Activated CD4-positive, alpha-beta memory T cell treated with anti-CD3 and anti-CD28 coated beads for 36 hours (primary cell): ENCODE results near the gene CLEC4F. TPM values are rescaled to one million over a fixed set of nuclear protein-coding genes. Genes with fewer than 3 reads are reported as not detected.

Experiments
- CTCF ChIA-PET: fragments of 350-600 bp; sonication (Branson Sonifier 250); formaldehyde crosslinking; loops from one replicate; lab custom pipeline; 2021; ENCODE audit warnings: antibody characterized with exemption, inconsistent platforms; lab: Charles Lee
- POLR2A ChIA-PET: fragments of 350-600 bp; sonication (Branson Sonifier 250); formaldehyde crosslinking; loops from one replicate; lab custom pipeline; 2021; ENCODE audit warnings: antibody characterized with exemption; lab: Charles Lee
- DNase-seq: peaks from one replicate; pipeline ENCODE4 v3.0.0-alpha.2; 2020
- H3K27ac Mint-ChIP-seq: one replicate; pipeline ENCODE4 v1.8.0; 2021; ENCODE audit warnings: mixed read lengths
- H3K27me3 Mint-ChIP-seq: one replicate; pipeline ENCODE4 v1.8.0; 2021; ENCODE audit warnings: mixed read lengths
- H3K36me3 Mint-ChIP-seq: one replicate; pipeline ENCODE4 v1.8.0; 2021; ENCODE audit warnings: mixed read lengths
- H3K4me1 Mint-ChIP-seq: one replicate; pipeline ENCODE4 v1.8.0; 2021; ENCODE audit warnings: low read depth, mixed read lengths
- H3K4me3 Mint-ChIP-seq: one replicate; pipeline ENCODE4 v1.8.0; 2021; ENCODE audit warnings: mild to moderate bottlenecking, mixed read lengths
- H3K9me3 Mint-ChIP-seq: one replicate; pipeline ENCODE4 v1.8.0; 2021; ENCODE audit warnings: mixed read lengths
- intact Hi-C: fragments of 100-400 bp; cut with micrococcal nuclease; formaldehyde crosslinking; loops from one replicate; pipeline ENCODE4 v1.15.1; 2023
- total RNA-seq, 2 experiments: library from RNA; stranded (reverse); gene quantifications; one replicate each; pipeline ENCODE4 v1.2.3, GENCODE V29; 2021

CLEC4F gene
- total RNA-seq, 2 experiments from 2014 or later: not detected

DNA sequence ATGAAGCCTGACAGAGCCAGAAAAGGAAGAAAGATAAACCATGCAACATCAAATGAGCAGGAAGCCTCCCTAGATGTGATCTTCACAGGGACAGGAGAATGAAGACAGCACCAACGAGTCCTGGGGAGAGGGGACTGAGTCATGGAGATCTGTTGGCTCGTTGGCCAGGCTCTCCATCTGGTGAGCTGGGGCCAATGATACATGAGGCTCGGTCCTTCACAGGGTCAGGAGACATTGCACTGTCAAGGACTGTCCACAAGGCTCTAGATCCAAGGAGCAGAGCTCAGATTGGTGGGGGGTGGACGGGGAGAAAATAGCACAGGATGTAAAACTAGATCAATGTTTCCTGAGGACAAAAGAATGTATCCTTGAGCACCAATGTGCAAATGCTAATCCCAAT lies 14.5 kb upstream of the CLEC4F start:
- Mint-ChIP-seq H3K4me1 (no peaks in the 10 kb centered on the region), H3K4me3 (no peak overlapping the region), H3K9me3 (no peaks in the 10 kb centered on the region), H3K36me3 (no peaks in the 10 kb centered on the region), H3K27me3 (peaks cover 5% of the 10 kb centered on the region), H3K27ac (no peak overlapping the region)
- no peak for DNase-seq
- ChIA-PET POLR2A (no interaction called here), CTCF (interaction anchor here (0.7 kb wide), 1 partner anchor 82 kb away, joined by 3 read pairs; no protein-coding TSS in a partner anchor)
- intact Hi-C loops: no loop called here

DNA sequence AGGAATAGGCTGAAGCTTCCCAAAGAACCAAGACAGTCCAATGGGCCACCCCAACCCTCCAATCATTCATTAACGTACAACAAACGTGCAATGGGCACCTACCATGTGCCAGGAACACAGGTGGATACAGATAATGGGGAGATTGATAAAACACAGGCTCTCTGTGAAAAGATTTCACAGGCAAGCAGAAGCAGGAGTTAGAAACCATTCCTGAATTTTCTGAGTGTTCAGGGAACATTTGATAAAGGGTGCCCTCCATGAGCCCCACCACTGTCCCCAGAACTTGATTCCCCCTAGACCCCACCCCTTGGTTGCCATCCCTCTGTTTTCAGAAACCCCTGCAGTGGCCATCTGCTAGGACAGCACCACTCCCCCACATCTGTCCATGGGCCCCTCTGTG lies 13.7 kb upstream of the CLEC4F start:
- Mint-ChIP-seq H3K9me3 (no peaks in the 10 kb centered on the region), H3K36me3 (no peaks in the 10 kb centered on the region), H3K27me3 (peaks cover 7% of the 10 kb centered on the region), H3K4me1 (no peaks in the 10 kb centered on the region), H3K27ac (no peak overlapping the region), H3K4me3 (no peak overlapping the region)
- intact Hi-C loops: no loop called here
- ChIA-PET CTCF (no interaction called here), POLR2A (no interaction called here)
- DNase-seq: no peak

DNA sequence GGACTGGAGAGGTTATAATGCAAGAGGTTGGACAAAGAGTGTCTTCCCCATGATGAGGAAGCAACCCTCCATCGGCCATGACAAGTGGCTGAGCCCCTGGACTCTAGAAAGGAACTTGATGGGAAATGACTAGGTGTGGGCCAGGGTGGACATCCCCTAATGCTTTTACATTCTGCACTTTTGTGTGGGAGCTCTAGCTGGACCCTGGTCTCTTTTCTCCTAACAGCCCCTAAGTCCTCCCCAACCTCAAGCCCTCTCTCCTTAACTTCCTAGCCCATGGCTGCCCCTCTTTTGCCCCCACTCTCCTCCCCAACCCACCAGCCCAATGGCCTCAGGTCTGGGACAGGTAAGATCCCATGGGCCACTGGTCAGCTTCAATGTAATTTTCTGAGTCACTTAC lies 12.8 kb upstream of the CLEC4F start:
- H3K9me3 Mint-ChIP-seq: no peaks in the 10 kb centered on the region
- no peaks in the 10 kb centered on the region for H3K36me3 Mint-ChIP-seq
- intact Hi-C loops: no loop called here
- no peaks in the 10 kb centered on the region for H3K4me1 Mint-ChIP-seq
- H3K4me3 Mint-ChIP-seq: no peak overlapping the region
- no peak for DNase-seq
- peaks cover 7% of the 10 kb centered on the region for H3K27me3 Mint-ChIP-seq
- no peak overlapping the region for H3K27ac Mint-ChIP-seq
- ChIA-PET POLR2A (no interaction called here), CTCF (no interaction called here)

DNA sequence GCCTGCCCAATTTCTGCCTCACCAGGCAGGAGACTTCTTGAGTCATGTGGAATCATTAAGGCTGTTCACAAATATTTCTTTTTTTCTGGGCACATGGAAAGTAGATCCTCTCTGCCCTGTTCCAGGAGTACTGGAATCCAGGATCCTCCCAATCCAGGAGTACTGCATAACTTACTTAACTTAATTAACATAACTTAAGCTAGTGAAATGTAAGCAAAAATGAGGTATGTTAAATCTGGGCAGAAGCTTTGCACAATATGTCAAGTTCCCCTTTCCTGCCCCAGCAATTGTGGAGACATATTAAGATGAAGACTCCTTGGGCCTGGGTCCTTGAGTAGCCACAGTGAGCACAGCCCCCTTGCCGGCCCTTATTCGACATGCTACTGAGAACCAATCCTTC lies 12.0 kb upstream of the CLEC4F start:
- H3K27ac Mint-ChIP-seq: no peak overlapping the region
- peaks cover 7% of the 10 kb centered on the region for H3K27me3 Mint-ChIP-seq
- no peaks in the 10 kb centered on the region for H3K9me3 Mint-ChIP-seq
- ChIA-PET CTCF (interaction anchor here (1.7 kb wide), 1 partner anchor 39 kb away, joined by 5 read pairs; no protein-coding TSS in a partner anchor), POLR2A (no interaction called here)
- DNase-seq: no peak
- intact Hi-C loops: no loop called here
- H3K36me3 Mint-ChIP-seq: no peaks in the 10 kb centered on the region
- H3K4me1 Mint-ChIP-seq: no peaks in the 10 kb centered on the region
- H3K4me3 Mint-ChIP-seq: no peak overlapping the region

DNA sequence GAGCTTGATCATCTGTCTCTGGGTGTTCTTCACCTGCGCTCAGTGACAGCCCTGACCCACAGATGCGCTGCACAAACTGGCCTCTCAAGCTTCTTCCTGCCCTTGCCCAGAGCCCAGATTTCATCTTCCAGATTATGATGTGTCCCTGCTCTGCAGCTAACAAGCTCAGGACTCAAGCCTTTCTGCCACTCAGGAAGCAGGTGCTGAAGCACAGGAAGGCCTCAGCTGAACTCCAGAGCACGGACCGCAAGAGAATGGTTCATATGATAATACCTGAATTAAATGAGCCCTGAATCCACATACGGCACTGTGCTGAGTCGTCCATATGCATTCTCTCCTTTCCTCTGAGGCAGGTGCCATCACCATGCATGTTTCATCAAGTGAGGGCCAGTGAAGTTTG lies 11.5 kb upstream of the CLEC4F start:
- no peaks in the 10 kb centered on the region for H3K36me3 Mint-ChIP-seq
- H3K27ac Mint-ChIP-seq: no peak overlapping the region
- H3K4me3 Mint-ChIP-seq: no peak overlapping the region
- H3K4me1 Mint-ChIP-seq: peaks cover 4% of the 10 kb centered on the region
- intact Hi-C loops: no loop called here
- DNase-seq: no peak
- H3K27me3 Mint-ChIP-seq: peaks cover 6% of the 10 kb centered on the region
- CTCF ChIA-PET: interaction anchor here (0.6 to 1.7 kb wide), 2 partner anchors 39 to 116 kb away, joined by 3 to 5 read pairs; no protein-coding TSS in a partner anchor
- no peaks in the 10 kb centered on the region for H3K9me3 Mint-ChIP-seq
- POLR2A ChIA-PET: no interaction called here

DNA sequence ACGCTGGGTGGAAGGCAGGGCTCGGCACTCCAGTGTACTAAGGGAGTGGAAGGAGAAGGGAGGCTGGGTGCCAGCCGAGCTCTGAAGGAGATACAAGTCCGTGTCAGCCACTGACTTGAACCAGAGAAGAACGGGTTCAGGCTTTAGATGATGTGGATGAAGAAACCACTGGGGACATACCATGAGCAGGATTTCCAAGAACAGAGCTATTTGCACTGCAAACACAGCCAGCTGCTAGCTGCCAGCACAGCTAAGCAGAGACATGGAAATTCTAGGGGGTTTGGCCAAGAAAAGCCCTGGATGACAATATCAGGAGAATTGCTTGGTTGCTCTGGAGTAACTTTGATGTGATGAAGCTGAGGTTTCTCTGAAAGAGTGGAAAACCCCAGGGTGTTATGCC lies 10.0 kb upstream of the CLEC4F start:
- H3K9me3 Mint-ChIP-seq: no peaks in the 10 kb centered on the region
- CTCF ChIA-PET: no interaction called here

DNA sequence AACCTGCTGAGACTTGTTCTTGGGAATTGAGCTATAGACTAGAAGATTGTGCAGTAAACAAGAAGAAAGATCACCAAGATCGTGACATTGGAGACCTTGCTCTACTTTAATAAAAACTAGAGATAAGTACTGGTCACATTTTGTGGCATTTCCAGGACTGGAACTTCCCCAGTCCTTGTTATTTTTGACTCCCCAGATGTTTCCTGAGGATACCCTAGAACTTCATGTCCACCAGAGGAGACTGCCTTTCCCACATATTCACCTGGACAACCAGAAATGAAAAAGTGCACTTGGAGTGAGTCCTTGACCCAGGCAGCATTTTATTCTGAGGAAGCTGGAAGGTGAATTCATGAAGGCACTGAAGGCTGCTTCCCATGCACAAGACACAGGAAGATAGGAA lies 9.5 kb upstream of the CLEC4F start:
- CTCF ChIA-PET: no interaction called here
- POLR2A ChIA-PET: no interaction called here
- no peak overlapping the region for H3K27ac Mint-ChIP-seq
- H3K4me3 Mint-ChIP-seq: no peak overlapping the region
- peaks cover 6% of the 10 kb centered on the region for H3K4me1 Mint-ChIP-seq
- no peaks in the 10 kb centered on the region for H3K36me3 Mint-ChIP-seq
- DNase-seq: no peak
- H3K27me3 Mint-ChIP-seq: peaks cover 5% of the 10 kb centered on the region
- intact Hi-C loops: no loop called here
- no peaks in the 10 kb centered on the region for H3K9me3 Mint-ChIP-seq

More for the DNA sequence above, 10.0 kb upstream of the CLEC4F start:
- peaks cover 6% of the 10 kb centered on the region for H3K4me1 Mint-ChIP-seq
- peaks cover 5% of the 10 kb centered on the region for H3K27me3 Mint-ChIP-seq
- no peak overlapping the region for H3K4me3 Mint-ChIP-seq
- intact Hi-C loops: no loop called here
- DNase-seq: no peak
- H3K27ac Mint-ChIP-seq: no peak overlapping the region
- POLR2A ChIA-PET: no interaction called here
- no peaks in the 10 kb centered on the region for H3K36me3 Mint-ChIP-seq

DNA sequence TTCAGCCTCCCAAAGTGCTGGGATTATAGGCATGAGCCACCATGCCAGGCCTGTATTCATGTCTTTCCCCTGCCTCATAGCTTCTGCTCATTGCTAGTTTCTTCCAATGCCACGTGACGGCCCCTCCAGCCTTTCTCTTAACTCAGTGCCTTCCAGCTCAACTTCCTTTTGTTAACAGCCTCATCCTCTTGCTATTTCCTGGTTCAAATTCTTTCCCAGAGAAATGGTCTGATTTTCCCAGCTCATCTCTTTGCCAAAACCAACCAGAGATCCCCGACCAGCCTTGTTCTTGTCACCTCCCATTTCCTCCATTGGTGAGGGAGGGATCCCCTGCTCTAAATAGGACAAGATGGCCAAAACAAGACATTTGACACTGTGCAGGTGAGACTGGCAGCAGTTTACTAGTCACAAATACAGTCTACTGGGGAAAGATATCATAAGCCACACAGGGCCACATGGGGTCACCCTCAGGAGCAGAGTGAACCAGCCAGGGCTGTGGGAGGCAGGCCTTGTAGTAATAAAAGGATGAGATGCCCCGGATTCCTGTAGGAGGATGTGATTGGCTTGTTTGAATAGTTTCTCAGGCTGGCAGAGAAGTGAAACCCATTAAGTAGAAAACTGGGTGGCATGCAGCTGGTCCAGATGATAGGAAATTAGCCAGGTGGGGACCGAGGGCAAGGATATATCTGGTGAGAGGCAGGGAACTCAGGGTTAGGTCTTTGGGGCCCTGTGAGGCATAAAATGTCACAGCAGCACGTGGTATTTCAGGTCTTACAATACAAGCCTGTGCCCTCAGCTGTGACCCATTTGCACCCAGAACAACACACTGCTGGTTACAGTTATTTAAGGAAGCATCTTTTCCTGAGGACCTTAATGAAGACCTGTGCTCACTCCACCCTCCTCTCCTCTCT lies 8.8 kb upstream of the CLEC4F start:
- Mint-ChIP-seq H3K9me3 (no peaks in the 10 kb centered on the region), H3K4me3 (no peak overlapping the region), H3K4me1 (peaks cover 6% of the 10 kb centered on the region), H3K36me3 (no peaks in the 10 kb centered on the region), H3K27ac (no peak overlapping the region), H3K27me3 (peaks cover 5% of the 10 kb centered on the region)
- no peak for DNase-seq
- POLR2A ChIA-PET: no interaction called here
- CTCF ChIA-PET: interaction anchor here (1.1 to 1.6 kb wide), 2 partner anchors 39 to 41 kb away, joined by 3 read pairs; partner anchors contain the start of gene FIGLA
- intact Hi-C loops: no loop called here

DNA sequence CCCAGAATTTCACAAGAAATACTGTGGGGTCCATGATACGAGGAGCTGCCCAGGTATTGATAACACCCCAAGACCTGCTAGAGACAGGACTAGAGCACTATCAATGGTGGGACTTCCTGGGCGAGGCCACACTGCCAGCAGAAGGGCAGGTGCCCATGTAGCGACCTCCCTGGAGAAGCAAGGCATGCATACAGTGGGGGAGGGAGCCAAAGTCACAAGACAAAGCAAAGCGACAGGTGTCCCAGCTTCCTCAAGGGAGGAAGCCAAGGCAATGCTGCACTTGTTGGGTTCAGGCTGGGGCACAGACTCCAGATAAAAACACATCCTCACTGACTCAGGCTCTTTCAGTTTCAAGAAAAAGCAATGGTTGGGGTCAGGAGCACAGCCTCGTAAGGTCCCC lies 7.7 kb upstream of the CLEC4F start:
- no peaks in the 10 kb centered on the region for H3K9me3 Mint-ChIP-seq
- CTCF ChIA-PET: interaction anchor here (1.1 to 1.6 kb wide), 2 partner anchors 38 to 42 kb away, joined by 3 read pairs; partner anchors contain the start of gene FIGLA
- DNase-seq: no peak
- H3K4me1 Mint-ChIP-seq: peaks cover 6% of the 10 kb centered on the region
- intact Hi-C loops: no loop called here
- H3K27me3 Mint-ChIP-seq: peaks cover 5% of the 10 kb centered on the region
- POLR2A ChIA-PET: no interaction called here
- no peak overlapping the region for H3K4me3 Mint-ChIP-seq
- H3K36me3 Mint-ChIP-seq: no peaks in the 10 kb centered on the region
- H3K27ac Mint-ChIP-seq: no peak overlapping the region

DNA sequence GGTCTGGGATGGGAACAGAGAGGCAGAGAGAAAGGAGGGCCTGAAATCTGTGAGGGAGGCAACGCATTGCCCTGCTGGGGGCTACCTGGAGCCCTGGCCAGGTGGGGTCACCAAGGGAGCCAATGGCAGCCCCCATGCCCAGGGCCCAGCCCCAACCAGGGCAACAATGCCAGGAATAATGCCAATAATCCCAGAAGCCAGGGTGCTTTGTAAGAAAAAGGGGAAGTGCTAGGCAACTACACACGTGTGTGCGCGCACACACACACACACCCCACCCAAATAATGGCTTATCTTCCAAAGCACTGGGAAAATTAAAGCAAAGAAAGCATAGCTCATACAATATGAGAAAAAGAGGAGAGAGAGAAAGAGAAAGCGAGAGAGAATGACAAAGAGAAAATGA lies 7.0 kb upstream of the CLEC4F start:
- ChIA-PET CTCF (interaction anchor here (1.6 kb wide), 1 partner anchor 37 kb away, joined by 3 read pairs; the partner anchor contains the start of gene FIGLA), POLR2A (interaction anchor here (0.5 kb wide), 1 partner anchor 61 kb away, joined by 3 read pairs; no protein-coding TSS in a partner anchor)
- intact Hi-C loops: no loop called here
- H3K27me3 Mint-ChIP-seq: peaks cover 5% of the 10 kb centered on the region
- no peak for DNase-seq
- peaks cover 6% of the 10 kb centered on the region for H3K4me1 Mint-ChIP-seq
- no peak overlapping the region for H3K4me3 Mint-ChIP-seq
- H3K27ac Mint-ChIP-seq: peak overlapping the region; percentile 67
- H3K9me3 Mint-ChIP-seq: no peaks in the 10 kb centered on the region
- H3K36me3 Mint-ChIP-seq: no peaks in the 10 kb centered on the region

DNA sequence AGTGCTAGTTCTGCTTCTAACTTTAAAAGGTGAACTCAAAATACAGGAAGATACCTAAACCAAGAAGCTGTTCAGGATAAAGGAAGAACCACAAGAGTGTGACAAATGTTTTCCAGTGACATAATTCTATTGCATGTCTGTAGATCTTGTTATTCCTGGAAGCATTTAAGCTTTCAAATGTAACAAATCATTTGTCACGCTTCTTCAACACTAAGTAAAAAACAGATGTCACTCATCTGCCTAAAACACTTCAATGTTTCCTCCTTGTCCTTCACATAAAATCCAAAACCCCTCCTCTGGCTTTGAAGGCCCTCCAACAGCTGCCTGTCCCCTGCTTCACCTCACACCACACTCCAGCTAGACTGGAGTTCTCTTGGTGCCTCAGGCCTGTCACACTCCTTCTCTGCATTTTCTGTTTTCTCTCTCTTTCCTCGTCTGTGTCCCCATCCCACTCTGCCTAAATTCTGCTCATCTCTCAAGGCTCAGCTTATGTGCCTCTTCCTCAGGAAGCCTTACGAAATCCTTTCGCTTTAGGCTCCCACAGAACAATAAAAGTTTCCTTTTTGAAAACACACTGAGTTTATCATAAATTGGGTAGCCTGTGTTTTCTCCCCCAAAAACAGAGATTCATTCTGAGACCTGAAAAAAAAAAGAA lies 6.4 kb upstream of the CLEC4F start:
- Mint-ChIP-seq H3K4me3 (no peak overlapping the region), H3K27ac (peak overlapping the region; percentile 67), H3K4me1 (peaks cover 6% of the 10 kb centered on the region), H3K27me3 (peaks cover 5% of the 10 kb centered on the region), H3K9me3 (no peaks in the 10 kb centered on the region), H3K36me3 (no peaks in the 10 kb centered on the region)
- intact Hi-C loops: loop anchor here (1.0 kb wide), 1 partner anchor 24 kb away; no protein-coding TSS in a partner anchor
- ChIA-PET POLR2A (interaction anchor here (0.5 kb wide), 1 partner anchor 62 kb away, joined by 3 read pairs; no protein-coding TSS in a partner anchor), CTCF (interaction anchor here (0.9 to 1.5 kb wide), 5 partner anchors 13 to 209 kb away, joined by 3 to 4 read pairs (median 3); partner anchors contain the start of gene ADD2)
- no peak for DNase-seq

DNA sequence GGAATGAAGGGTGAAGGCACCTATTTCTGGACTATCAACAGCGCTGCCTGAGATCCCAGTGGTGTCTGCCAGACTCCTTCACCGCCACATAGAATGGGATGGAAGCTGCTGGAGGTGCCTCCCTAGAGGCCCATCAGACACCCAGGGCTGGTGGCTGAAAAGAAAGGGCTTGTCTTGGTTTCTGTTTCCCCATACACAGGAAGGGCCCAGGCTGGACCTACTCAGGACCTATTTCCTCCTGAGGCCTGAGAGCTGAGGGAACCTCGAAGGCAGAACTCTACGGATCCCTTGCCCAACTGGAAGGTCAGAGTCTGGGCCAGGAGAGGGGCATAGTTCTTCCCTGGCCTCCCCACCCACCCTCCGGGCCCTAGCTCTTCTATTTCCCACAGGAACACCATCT lies 2.9 kb upstream of the CLEC4F start:
- H3K36me3 Mint-ChIP-seq: no peaks in the 10 kb centered on the region
- no peak overlapping the region for H3K4me3 Mint-ChIP-seq
- ChIA-PET CTCF (no interaction called here), POLR2A (no interaction called here)
- intact Hi-C loops: no loop called here
- no peak for DNase-seq
- H3K4me1 Mint-ChIP-seq: peaks cover 6% of the 10 kb centered on the region
- H3K27ac Mint-ChIP-seq: no peak overlapping the region
- H3K9me3 Mint-ChIP-seq: no peaks in the 10 kb centered on the region
- peaks cover 6% of the 10 kb centered on the region for H3K27me3 Mint-ChIP-seq
